ENCODE results near the gene SLC38A11. TPM values are rescaled to one million over a fixed set of nuclear protein-coding genes. Genes with fewer than 3 reads are reported as not detected.
A peak's percentile ranks its signal among the peaks of the same experiment; 100 is the strongest.

Gene SLC38A11
- total RNA-seq, 1 donor, result not detected

DNA sequence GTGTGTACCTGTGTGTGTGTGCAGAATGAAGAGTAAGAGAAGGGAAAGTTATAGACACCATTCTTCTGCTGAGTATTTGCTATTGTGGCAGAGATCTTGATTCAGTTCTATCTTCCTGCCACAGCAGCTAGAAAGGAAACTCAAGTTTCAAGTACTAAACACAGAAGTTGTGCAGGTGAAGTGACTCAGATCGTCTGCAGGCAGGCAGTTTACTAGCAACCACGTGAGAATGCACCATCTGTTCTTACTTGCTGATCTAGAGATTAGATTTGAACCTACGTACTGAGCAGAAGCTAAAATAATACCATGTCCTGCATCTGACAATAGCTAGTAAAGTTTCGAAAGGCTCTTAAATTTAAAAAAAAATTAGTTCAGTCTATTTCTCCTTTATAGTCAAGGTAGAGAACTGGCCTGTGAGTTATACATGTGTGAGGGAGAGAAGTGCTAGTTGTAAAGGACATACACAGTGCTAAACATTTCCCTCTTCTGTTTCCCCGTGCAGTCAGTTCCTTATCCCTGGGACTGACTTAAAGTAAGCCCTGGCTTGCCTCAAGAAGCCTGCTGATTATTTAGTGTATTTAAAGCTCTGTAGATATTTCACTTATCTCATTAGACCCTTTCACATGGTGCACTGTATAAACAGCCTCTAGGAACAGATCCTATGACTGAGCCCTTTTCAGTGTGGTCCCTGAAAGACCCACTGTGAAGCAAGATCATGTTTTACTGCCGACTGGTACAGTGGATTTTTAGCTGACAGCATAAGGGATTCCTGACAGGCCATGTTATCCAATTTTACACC is 45.0 kb downstream of the SLC38A11 start:
- no peak overlapping the region for H3K4me3 ChIP-seq (ENCODE audit: insufficient read depth, low read length)
- no peak for DNase-seq (ENCODE audit: insufficient read length, low spot score, missing footprints)
- H3K4me2 ChIP-seq (ENCODE audit: insufficient read depth, low read length), result no peak overlapping the region
- H3K79me2 ChIP-seq (ENCODE audit: insufficient read depth, low read length), result no peaks in the 10 kb centered on the region
- peaks cover 5% of the 10 kb centered on the region for H3K4me1 ChIP-seq (ENCODE audit: insufficient read depth, low read length)
- peak overlapping the region; percentile 43 for H2AFZ ChIP-seq (ENCODE audit: low read length)
- no peaks in the 10 kb centered on the region for H3K27me3 ChIP-seq (ENCODE audit: insufficient read depth, low read length)
- H4K20me1 ChIP-seq (ENCODE audit: insufficient read depth, low read length), result no peaks in the 10 kb centered on the region
- H3K36me3 ChIP-seq (ENCODE audit: insufficient read depth, low read length), result no peaks in the 10 kb centered on the region
- TF ChIP-seq, protein P1, sequence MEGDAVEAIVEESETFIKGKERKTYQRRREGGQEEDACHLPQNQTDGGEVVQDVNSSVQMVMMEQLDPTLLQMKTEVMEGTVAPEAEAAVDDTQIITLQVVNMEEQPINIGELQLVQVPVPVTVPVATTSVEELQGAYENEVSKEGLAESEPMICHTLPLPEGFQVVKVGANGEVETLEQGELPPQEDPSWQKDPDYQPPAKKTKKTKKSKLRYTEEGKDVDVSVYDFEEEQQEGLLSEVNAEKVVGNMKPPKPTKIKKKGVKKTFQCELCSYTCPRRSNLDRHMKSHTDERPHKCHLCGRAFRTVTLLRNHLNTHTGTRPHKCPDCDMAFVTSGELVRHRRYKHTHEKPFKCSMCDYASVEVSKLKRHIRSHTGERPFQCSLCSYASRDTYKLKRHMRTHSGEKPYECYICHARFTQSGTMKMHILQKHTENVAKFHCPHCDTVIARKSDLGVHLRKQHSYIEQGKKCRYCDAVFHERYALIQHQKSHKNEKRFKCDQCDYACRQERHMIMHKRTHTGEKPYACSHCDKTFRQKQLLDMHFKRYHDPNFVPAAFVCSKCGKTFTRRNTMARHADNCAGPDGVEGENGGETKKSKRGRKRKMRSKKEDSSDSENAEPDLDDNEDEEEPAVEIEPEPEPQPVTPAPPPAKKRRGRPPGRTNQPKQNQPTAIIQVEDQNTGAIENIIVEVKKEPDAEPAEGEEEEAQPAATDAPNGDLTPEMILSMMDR (IDR thresholded peaks at IDR 0.05; ENCODE audit: extremely low read depth, low read depth, low read length), result no peak
- no peaks in the 10 kb centered on the region for H3K9me3 ChIP-seq (ENCODE audit: low read depth, low read length)
- no peak overlapping the region for H3K27ac ChIP-seq (ENCODE audit: low read depth, low read length)

DNA sequence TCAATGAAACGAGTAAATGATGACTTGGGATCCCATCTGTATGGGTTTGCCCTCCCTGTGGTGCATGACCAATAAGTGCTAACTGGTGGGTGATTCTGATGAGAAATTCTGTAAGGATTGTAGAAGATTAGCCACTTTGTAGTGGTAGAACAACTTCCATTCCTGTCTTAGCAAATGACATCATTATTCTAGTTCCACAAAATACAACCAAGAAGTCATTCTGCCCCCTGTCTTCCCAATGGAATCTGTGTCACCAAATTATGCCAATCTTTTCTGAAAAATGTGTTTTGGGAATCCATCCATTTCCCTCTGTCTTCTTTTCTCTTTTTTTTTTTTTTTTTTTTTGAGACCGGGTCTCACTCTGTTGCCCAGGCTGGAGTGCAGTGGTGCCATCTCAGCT is 48.4 kb downstream of the SLC38A11 start:
- TF ChIP-seq, protein P1 (IDR thresholded peaks at IDR 0.05; ENCODE audit: extremely low read depth, low read depth, low read length), result no peak
- Histone ChIP-seq H4K20me1 (ENCODE audit: insufficient read depth, low read length) (no peaks in the 10 kb centered on the region), H3K27ac (ENCODE audit: low read depth, low read length) (no peak overlapping the region), H3K4me3 (ENCODE audit: insufficient read depth, low read length) (no peak overlapping the region), H3K4me1 (ENCODE audit: insufficient read depth, low read length) (peaks cover 21% of the 10 kb centered on the region), H3K27me3 (ENCODE audit: insufficient read depth, low read length) (no peaks in the 10 kb centered on the region), H2AFZ (ENCODE audit: low read length) (no peak overlapping the region), H3K79me2 (ENCODE audit: insufficient read depth, low read length) (no peaks in the 10 kb centered on the region), H3K36me3 (ENCODE audit: insufficient read depth, low read length) (no peaks in the 10 kb centered on the region), H3K9me3 (ENCODE audit: low read depth, low read length) (no peaks in the 10 kb centered on the region), H3K4me2 (ENCODE audit: insufficient read depth, low read length) (no peak overlapping the region)
- no peak for DNase-seq (ENCODE audit: insufficient read length, low spot score, missing footprints)

DNA sequence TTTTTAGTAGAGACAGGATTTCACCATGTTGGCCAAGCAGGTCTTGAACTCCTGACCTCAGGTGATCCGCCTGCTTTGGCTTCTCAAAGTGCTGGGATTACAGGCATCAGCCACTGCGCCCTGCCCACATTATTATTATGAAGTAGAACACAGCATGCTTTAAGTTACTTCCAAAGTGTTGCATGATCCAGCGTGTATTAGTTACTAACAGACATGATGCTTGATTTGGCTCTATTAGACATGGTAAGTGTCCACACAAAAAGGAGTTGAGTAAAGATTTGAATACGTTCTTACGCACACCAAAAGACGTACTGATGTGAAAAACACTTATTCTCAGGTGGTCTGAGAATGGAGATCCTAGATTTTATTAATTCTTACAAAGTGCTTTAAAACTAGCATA is 50.0 kb downstream of the SLC38A11 start:
- no peaks in the 10 kb centered on the region for H3K9me3 ChIP-seq (ENCODE audit: low read depth, low read length)
- TF ChIP-seq, protein P1 (IDR thresholded peaks at IDR 0.05; ENCODE audit: extremely low read depth, low read depth, low read length), result no peak
- no peak for DNase-seq (ENCODE audit: insufficient read length, low spot score, missing footprints)
- H3K27me3 ChIP-seq (ENCODE audit: insufficient read depth, low read length), result no peaks in the 10 kb centered on the region
- H2AFZ ChIP-seq (ENCODE audit: low read length), result no peak overlapping the region
- H3K4me3 ChIP-seq (ENCODE audit: insufficient read depth, low read length), result no peak overlapping the region
- no peaks in the 10 kb centered on the region for H4K20me1 ChIP-seq (ENCODE audit: insufficient read depth, low read length)
- H3K4me1 ChIP-seq (ENCODE audit: insufficient read depth, low read length), result peaks cover 21% of the 10 kb centered on the region
- no peak overlapping the region for H3K27ac ChIP-seq (ENCODE audit: low read depth, low read length)
- no peaks in the 10 kb centered on the region for H3K79me2 ChIP-seq (ENCODE audit: insufficient read depth, low read length)
- H3K36me3 ChIP-seq (ENCODE audit: insufficient read depth, low read length), result no peaks in the 10 kb centered on the region
- no peak overlapping the region for H3K4me2 ChIP-seq (ENCODE audit: insufficient read depth, low read length)

DNA sequence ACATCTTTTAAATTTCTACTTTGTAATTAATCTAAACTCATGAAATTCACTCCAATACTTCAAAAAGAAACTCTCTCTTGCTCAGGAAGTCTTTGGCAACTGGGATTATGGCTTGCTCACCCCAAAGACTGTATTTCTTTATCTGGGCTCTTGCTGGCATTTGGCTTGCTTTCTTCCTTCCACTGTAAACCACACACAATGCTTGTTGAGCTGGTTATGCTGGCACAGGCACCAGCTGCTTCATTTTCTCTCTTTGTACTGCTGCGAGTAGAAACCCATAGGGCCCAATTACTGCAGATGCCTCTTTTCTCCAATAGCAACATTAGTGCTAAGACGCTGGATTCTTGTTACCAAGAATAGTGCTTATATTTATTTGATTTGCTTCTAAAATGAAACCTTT is 51.4 kb downstream of the SLC38A11 start:
- no peaks in the 10 kb centered on the region for H4K20me1 ChIP-seq (ENCODE audit: insufficient read depth, low read length)
- H3K4me1 ChIP-seq (ENCODE audit: insufficient read depth, low read length), result peaks cover 21% of the 10 kb centered on the region
- H2AFZ ChIP-seq (ENCODE audit: low read length), result no peak overlapping the region
- TF ChIP-seq, protein P1 (IDR thresholded peaks at IDR 0.05; ENCODE audit: extremely low read depth, low read depth, low read length), result no peak
- H3K9me3 ChIP-seq (ENCODE audit: low read depth, low read length), result no peaks in the 10 kb centered on the region
- peak overlapping the region; percentile 2 for H3K27ac ChIP-seq (ENCODE audit: low read depth, low read length)
- peak overlapping the region; percentile 47 for H3K4me2 ChIP-seq (ENCODE audit: insufficient read depth, low read length)
- H3K79me2 ChIP-seq (ENCODE audit: insufficient read depth, low read length), result no peaks in the 10 kb centered on the region
- no peak for DNase-seq (ENCODE audit: insufficient read length, low spot score, missing footprints)
- H3K4me3 ChIP-seq (ENCODE audit: insufficient read depth, low read length), result no peak overlapping the region
- H3K36me3 ChIP-seq (ENCODE audit: insufficient read depth, low read length), result no peaks in the 10 kb centered on the region
- no peaks in the 10 kb centered on the region for H3K27me3 ChIP-seq (ENCODE audit: insufficient read depth, low read length)

Data from osteoblast (primary cell).